ENCODE results near the gene ZER1. TPM values are rescaled to one million over a fixed set of nuclear protein-coding genes. Genes with fewer than 3 reads are reported as not detected.

ZER1 gene
- total RNA-seq, 2 donors from 2014 or later = 33.0 to 33.8 TPM

GRCh38 chr9:128706671-128707381, 64.9 kb downstream of the ZER1 start:
- Mint-ChIP-seq H3K27ac (no peak overlapping the region), H3K36me3 (ENCODE audit: low read depth) (peaks cover 13% of the 10 kb centered on the region), H3K4me1 (peaks cover 3% of the 10 kb centered on the region), H3K9me3 (no peaks in the 10 kb centered on the region), H3K4me3 (no peak overlapping the region), H3K27me3 (ENCODE audit: insufficient read depth) (no peaks in the 10 kb centered on the region)
- H3K36me3 ChIP-seq (ENCODE audit: control insufficient read depth, insufficient read depth, low read length) = peaks cover 10% of the 10 kb centered on the region
- no peaks in the 10 kb centered on the region for H3K9me3 ChIP-seq (ENCODE audit: control insufficient read depth, low read length)
- TF ChIP-seq CTCF (conservative IDR thresholded peaks at IDR 0.05) = no peak
- H3K4me3 ChIP-seq (ENCODE audit: low read length) = no peak overlapping the region
- 88 to 98% methylated on average over 17 to 23 of the region's 23 CpGs for WGBS, 2 experiments (ENCODE audit: insufficient coverage in 1 of 2, insufficient read length in 1 of 2)
- no peaks in the 10 kb centered on the region for H3K27me3 ChIP-seq (ENCODE audit: control insufficient read depth, insufficient read depth, low read length, poor library complexity, severe bottlenecking)
- H3K4me1 ChIP-seq (ENCODE audit: control insufficient read depth, insufficient read depth, low read length) = peaks cover 4% of the 10 kb centered on the region
- H3K9ac ChIP-seq (ENCODE audit: extremely low read depth, low read length, poor library complexity, severe bottlenecking) = no peak overlapping the region
- peak; percentile 83 for DNase-seq
- H3K27ac ChIP-seq (ENCODE audit: low read depth, low read length) = no peak overlapping the region

- peaks cover 3% of the 10 kb centered on the region for H3K4me1 Mint-ChIP-seq
- peaks cover 13% of the 10 kb centered on the region for H3K36me3 Mint-ChIP-seq (ENCODE audit: low read depth)
- Histone ChIP-seq H3K9me3 (ENCODE audit: control insufficient read depth, low read length) (no peaks in the 10 kb centered on the region), H3K4me3 (ENCODE audit: low read length) (no peak overlapping the region), H3K36me3 (ENCODE audit: control insufficient read depth, insufficient read depth, low read length) (peaks cover 10% of the 10 kb centered on the region), H3K4me1 (ENCODE audit: control insufficient read depth, insufficient read depth, low read length) (peaks cover 4% of the 10 kb centered on the region), H3K9ac (ENCODE audit: extremely low read depth, low read length, poor library complexity, severe bottlenecking) (no peak overlapping the region), H3K27me3 (ENCODE audit: control insufficient read depth, insufficient read depth, low read length, poor library complexity, severe bottlenecking) (no peaks in the 10 kb centered on the region), H3K27ac (ENCODE audit: low read depth, low read length) (no peak overlapping the region)
- H3K27me3 Mint-ChIP-seq (ENCODE audit: insufficient read depth) = no peaks in the 10 kb centered on the region
- TF ChIP-seq CTCF (conservative IDR thresholded peaks at IDR 0.05) = no peak
- 97% methylated on average over 1 of the region's 1 CpG; no CpG with 5 or more reads in 1 of the 2 experiments for WGBS, 2 experiments (ENCODE audit: insufficient coverage in 1 of 2, insufficient read length in 1 of 2)
- H3K9me3 Mint-ChIP-seq = no peaks in the 10 kb centered on the region
- DNase-seq = peak; percentile 32
- H3K4me3 Mint-ChIP-seq = no peak overlapping the region
- no peak overlapping the region for H3K27ac Mint-ChIP-seq
Measured at GRCh38 chr9:128706045-128706444, 65.7 kb downstream of the ZER1 start.

GRCh38 chr9:128705051-128705965, 66.4 kb downstream of the ZER1 start:
- Mint-ChIP-seq H3K4me3 (no peak overlapping the region), H3K27ac (no peak overlapping the region), H3K36me3 (ENCODE audit: low read depth) (peaks cover 9% of the 10 kb centered on the region), H3K4me1 (peaks cover 3% of the 10 kb centered on the region), H3K27me3 (ENCODE audit: insufficient read depth) (no peaks in the 10 kb centered on the region), H3K9me3 (no peaks in the 10 kb centered on the region)
- peak; percentile 39 for DNase-seq
- TF ChIP-seq CTCF (conservative IDR thresholded peaks at IDR 0.05) = no peak
- no peak overlapping the region for H3K9ac ChIP-seq (ENCODE audit: extremely low read depth, low read length, poor library complexity, severe bottlenecking)
- H3K36me3 ChIP-seq (ENCODE audit: control insufficient read depth, insufficient read depth, low read length) = peaks cover 10% of the 10 kb centered on the region
- no peaks in the 10 kb centered on the region for H3K9me3 ChIP-seq (ENCODE audit: control insufficient read depth, low read length)
- no peak overlapping the region for H3K4me3 ChIP-seq (ENCODE audit: low read length)
- H3K27me3 ChIP-seq (ENCODE audit: control insufficient read depth, insufficient read depth, low read length, poor library complexity, severe bottlenecking) = no peaks in the 10 kb centered on the region
- peaks cover 4% of the 10 kb centered on the region for H3K4me1 ChIP-seq (ENCODE audit: control insufficient read depth, insufficient read depth, low read length)
- no peak overlapping the region for H3K27ac ChIP-seq (ENCODE audit: low read depth, low read length)
- 93 to 96% methylated on average over 29 to 36 of the region's 36 CpGs for WGBS, 2 experiments (ENCODE audit: insufficient coverage in 1 of 2, insufficient read length in 1 of 2)

All from endodermal cell (in vitro differentiated cells).